ENCODE results near the gene SCYGR4.

Gene SCYGR4, protein sequence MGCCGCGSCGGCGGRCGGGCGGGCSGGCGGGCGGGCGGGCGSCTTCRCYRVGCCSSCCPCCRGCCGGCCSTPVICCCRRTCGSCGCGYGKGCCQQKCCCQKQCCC

DNA sequence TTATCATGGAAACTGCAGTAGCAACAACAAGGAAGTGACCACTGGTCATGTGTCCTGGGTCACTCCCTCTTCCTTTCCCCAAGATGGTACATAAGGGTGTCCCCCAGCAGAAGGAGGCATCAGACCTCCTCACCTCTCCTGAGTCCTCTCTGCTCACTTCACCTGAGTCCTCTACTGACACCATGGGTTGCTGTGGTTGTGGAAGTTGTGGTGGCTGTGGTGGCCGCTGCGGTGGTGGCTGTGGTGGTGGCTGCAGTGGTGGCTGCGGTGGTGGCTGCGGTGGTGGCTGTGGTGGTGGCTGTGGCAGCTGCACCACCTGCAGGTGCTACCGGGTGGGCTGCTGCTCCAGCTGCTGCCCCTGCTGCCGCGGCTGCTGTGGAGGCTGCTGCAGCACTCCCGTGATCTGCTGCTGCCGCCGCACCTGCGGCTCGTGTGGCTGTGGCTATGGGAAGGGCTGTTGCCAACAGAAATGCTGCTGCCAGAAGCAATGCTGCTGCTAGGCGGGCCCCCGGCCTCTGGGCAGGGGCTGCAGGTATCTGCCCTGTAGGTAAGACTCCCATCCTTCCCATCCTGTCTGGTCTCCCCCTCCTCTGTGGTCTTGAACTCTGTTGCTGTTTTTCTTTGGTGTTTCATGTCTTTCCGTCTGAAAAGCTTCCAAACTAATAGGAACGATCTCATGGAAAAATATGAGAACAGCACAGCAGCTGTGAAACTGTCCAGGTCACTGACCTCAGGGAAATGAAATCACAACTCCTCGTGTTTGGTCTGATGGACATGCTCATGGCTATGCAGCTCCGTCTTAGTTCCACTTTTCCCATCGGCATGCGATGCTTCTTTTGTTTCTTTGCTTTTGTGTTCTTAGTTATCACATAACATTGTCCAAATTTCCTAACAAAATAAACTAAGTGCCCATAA lies at the start of gene SCYGR4:
TSS of gene SCYGR4 (plus strand) at position 183 of the 915 bp plus-strand sequence. CDS start at position 183, 0 bp downstream.
- ChIA-PET POLR2A (no interaction called here), CTCF (no interaction called here)
- no peak for DNase-seq (ENCODE audit: extremely low spot score)
- TF ChIP-seq, protein P1, sequence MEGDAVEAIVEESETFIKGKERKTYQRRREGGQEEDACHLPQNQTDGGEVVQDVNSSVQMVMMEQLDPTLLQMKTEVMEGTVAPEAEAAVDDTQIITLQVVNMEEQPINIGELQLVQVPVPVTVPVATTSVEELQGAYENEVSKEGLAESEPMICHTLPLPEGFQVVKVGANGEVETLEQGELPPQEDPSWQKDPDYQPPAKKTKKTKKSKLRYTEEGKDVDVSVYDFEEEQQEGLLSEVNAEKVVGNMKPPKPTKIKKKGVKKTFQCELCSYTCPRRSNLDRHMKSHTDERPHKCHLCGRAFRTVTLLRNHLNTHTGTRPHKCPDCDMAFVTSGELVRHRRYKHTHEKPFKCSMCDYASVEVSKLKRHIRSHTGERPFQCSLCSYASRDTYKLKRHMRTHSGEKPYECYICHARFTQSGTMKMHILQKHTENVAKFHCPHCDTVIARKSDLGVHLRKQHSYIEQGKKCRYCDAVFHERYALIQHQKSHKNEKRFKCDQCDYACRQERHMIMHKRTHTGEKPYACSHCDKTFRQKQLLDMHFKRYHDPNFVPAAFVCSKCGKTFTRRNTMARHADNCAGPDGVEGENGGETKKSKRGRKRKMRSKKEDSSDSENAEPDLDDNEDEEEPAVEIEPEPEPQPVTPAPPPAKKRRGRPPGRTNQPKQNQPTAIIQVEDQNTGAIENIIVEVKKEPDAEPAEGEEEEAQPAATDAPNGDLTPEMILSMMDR (IDR thresholded peaks at IDR 0.05; ENCODE audit: control extremely low read depth, extremely low read depth, low read depth, missing control alignments): no peak

DNA sequence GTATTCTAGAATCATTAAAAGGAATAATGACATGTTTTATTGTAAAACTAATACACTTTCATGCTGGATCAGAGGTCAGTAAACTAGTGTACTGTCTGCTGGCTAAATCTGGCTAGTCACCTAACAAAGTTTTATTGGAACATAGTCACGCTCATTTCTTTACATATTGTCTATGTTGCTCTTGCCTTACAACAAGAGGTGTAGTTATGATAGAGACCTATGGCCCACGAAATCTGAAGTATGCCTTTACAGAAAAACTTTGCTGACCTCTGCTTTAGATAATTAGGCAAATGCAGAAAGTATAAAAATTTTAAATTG lies 48.5 kb upstream of the SCYGR4 start:
- TF ChIP-seq, protein P1 (IDR thresholded peaks at IDR 0.05; ENCODE audit: control extremely low read depth, extremely low read depth, low read depth, missing control alignments): no peak
- DNase-seq (ENCODE audit: extremely low spot score): no peak
- ChIA-PET POLR2A (no interaction called here), CTCF (interaction anchor here (1.0 kb wide), 1 partner anchor 11 kb away, joined by 4 read pairs; no protein-coding TSS in a partner anchor)

DNA sequence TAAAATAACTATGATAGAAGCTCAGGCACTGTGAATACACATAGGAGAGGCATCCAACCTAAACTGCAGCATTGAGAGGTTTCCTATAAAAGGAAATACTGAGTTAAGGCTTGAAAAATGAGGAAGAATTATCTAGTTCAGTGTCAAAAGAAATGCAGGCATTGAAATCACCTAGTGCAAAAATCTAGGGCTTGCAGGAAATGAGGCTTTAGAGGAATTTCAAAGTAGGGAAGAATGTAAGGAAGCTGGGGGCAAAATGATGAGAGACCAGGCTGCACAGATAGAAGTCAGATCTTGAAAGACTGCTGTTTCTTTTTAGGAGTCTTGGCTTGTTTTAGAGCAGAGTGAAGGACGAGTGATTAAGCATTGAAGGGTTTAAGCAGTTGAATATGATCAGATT lies 46.7 kb upstream of the SCYGR4 start:
- DNase-seq (ENCODE audit: extremely low spot score): no peak
- TF ChIP-seq, protein P1 (IDR thresholded peaks at IDR 0.05; ENCODE audit: control extremely low read depth, extremely low read depth, low read depth, missing control alignments): no peak
- ChIA-PET POLR2A (no interaction called here), CTCF (no interaction called here)

DNA sequence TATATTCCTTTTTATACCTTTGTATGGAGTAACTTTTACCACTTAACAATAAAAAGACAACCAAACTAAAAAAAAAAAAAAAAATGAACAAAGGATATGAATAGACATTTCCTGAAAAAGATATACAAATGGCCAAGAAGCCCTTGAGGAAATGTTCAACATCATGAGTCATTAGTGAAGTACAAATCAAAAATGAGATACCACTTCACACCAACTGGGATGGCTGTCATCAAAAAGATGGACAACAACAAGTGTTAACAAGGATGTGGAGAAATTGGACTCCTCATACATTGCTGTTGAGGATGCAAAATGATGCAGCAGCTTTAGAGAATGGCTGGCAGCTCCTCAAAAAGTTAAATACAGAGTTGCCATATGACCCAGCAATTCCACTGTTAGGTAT lies 41.2 kb upstream of the SCYGR4 start:
- ChIA-PET POLR2A (no interaction called here), CTCF (no interaction called here)
- TF ChIP-seq, protein P1 (IDR thresholded peaks at IDR 0.05; ENCODE audit: control extremely low read depth, extremely low read depth, low read depth, missing control alignments): no peak
- no peak for DNase-seq (ENCODE audit: extremely low spot score)

DNA sequence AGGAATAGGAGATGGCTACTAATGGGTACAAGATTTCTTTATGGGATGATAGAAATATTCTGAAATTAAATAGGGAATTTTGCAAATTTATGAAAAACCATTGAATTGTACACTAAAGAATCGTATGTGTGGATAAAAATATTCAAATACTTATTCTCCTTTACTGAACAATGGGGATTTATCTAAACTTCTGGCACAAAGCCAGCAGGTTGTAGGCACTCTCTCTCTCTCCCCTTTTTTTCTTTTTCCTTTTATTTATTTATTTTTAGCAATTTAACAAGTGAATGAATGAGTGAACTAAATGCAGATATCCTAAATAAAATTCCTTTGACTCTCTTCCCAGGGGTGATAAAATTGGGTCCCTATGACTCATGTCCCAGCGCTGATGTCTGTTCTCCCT lies 40.5 kb upstream of the SCYGR4 start:
- CTCF ChIA-PET: no interaction called here
- POLR2A ChIA-PET: no interaction called here
- TF ChIP-seq, protein P1 (IDR thresholded peaks at IDR 0.05; ENCODE audit: control extremely low read depth, extremely low read depth, low read depth, missing control alignments): no peak
- no peak for DNase-seq (ENCODE audit: extremely low spot score)

DNA sequence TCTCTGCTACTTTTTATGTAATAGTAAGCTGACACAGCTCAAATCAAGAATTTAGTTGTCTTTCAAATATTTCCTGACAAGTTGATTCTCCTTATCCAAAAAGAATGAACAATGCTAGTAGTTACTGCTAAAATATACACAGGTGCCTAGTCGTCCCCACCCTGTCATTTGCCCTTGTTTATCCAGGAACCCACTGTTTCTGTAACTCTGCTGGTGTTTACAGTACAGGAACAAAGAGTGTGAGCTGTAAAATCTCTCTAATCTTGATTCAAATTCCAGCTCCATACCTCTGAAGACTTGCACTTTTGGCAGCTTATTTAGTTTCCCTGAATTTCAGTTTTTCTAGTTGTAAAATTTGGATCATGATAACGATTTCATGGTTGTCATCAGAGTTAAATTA lies 39.7 kb upstream of the SCYGR4 start:
- DNase-seq (ENCODE audit: extremely low spot score): no peak
- ChIA-PET POLR2A (no interaction called here), CTCF (interaction anchor here (0.8 to 1.9 kb wide), 2 partner anchors 11 to 171 kb away, joined by 3 to 4 read pairs; no protein-coding TSS in a partner anchor)
- TF ChIP-seq, protein P1 (IDR thresholded peaks at IDR 0.05; ENCODE audit: control extremely low read depth, extremely low read depth, low read depth, missing control alignments): no peak

Data from GM10248 (cell line).